Measurements from ENCODE around the gene CEP44. TPM values are rescaled to one million over a fixed set of nuclear protein-coding genes. Genes with fewer than 3 reads are reported as not detected.

The CEP44 gene
- total RNA-seq, 2 experiments from 2014 or later, result 29.2 to 32.4 TPM

- no peaks in the 10 kb centered on the region for H3K36me3 ChIP-seq (ENCODE audit: insufficient read depth, low read length)
- TF ChIP-seq CTCF (conservative IDR thresholded peaks at IDR 0.05; ENCODE audit: low read length) (no peak), EZH2phosphoT487 (IDR thresholded peaks at IDR 0.05; ENCODE audit: borderline replicate concordance, low read depth, low read length) (no peak)
- BruUV-seq (replicated peaks), result no TSS peak
- no peak overlapping the region for H3K4me3 ChIP-seq (ENCODE audit: low read depth, low read length, poor library complexity, severe bottlenecking)
- no peaks in the 10 kb centered on the region for H3K9me3 ChIP-seq (ENCODE audit: low read length)
- ChIA-PET POLR2A (no interaction called here), CTCF (ENCODE audit: unreplicated experiment) (no interaction called here)
- no peaks in the 10 kb centered on the region for H3K4me1 ChIP-seq (ENCODE audit: insufficient read depth, low read length, poor library complexity, severe bottlenecking)
- H3K9me2 ChIP-seq (ENCODE audit: insufficient read depth, low read length), result no peaks in the 10 kb centered on the region
- H3K4me2 ChIP-seq (ENCODE audit: low read length), result no peak overlapping the region
- intact Hi-C loops (cut with micrococcal nuclease; ENCODE audit: unreplicated experiment), result no loop called here
- no peaks in the 10 kb centered on the region for H3K79me2 ChIP-seq (ENCODE audit: insufficient read depth, low read depth, low read length)
- peak; percentile 2 for DNase-seq (ENCODE audit: low spot score)
- no peak overlapping the region for H2AFZ ChIP-seq (ENCODE audit: low read length)
- no peaks in the 10 kb centered on the region for H4K20me1 ChIP-seq (ENCODE audit: insufficient read depth, low read length)
- H3K27ac ChIP-seq (ENCODE audit: low read depth, low read length, poor library complexity, severe bottlenecking), result no peak overlapping the region
Observed at GRCh38 chr4:174352061-174352819, 68.5 kb downstream of the CEP44 start.

- no peaks in the 10 kb centered on the region for H3K79me2 ChIP-seq (ENCODE audit: insufficient read depth, low read depth, low read length)
- no peaks in the 10 kb centered on the region for H3K36me3 ChIP-seq (ENCODE audit: insufficient read depth, low read length)
- BruUV-seq (replicated peaks), result no TSS peak
- no peak overlapping the region for H2AFZ ChIP-seq (ENCODE audit: low read length)
- intact Hi-C loops (cut with micrococcal nuclease; ENCODE audit: unreplicated experiment), result no loop called here
- no peaks in the 10 kb centered on the region for H3K4me1 ChIP-seq (ENCODE audit: insufficient read depth, low read length, poor library complexity, severe bottlenecking)
- H3K4me2 ChIP-seq (ENCODE audit: low read length), result no peak overlapping the region
- no peak overlapping the region for H3K4me3 ChIP-seq (ENCODE audit: low read depth, low read length, poor library complexity, severe bottlenecking)
- H3K9me3 ChIP-seq (ENCODE audit: low read length), result no peaks in the 10 kb centered on the region
- no peak for DNase-seq (ENCODE audit: low spot score)
- no peak overlapping the region for H3K27ac ChIP-seq (ENCODE audit: low read depth, low read length, poor library complexity, severe bottlenecking)
- no peak for TF ChIP-seq EZH2phosphoT487 (IDR thresholded peaks at IDR 0.05; ENCODE audit: borderline replicate concordance, low read depth, low read length)
- no peak for TF ChIP-seq CTCF (conservative IDR thresholded peaks at IDR 0.05; ENCODE audit: low read length)
- ChIA-PET CTCF (ENCODE audit: unreplicated experiment) (no interaction called here), POLR2A (interaction anchor here (0.6 to 0.7 kb wide), 3 partner anchors 10 to 102 kb away, joined by 3 to 6 read pairs (median 3); no protein-coding TSS in a partner anchor)
- no peaks in the 10 kb centered on the region for H4K20me1 ChIP-seq (ENCODE audit: insufficient read depth, low read length)
- no peaks in the 10 kb centered on the region for H3K9me2 ChIP-seq (ENCODE audit: insufficient read depth, low read length)
Observed at GRCh38 chr4:174357321-174357720, 73.6 kb downstream of the CEP44 start.

- no peaks in the 10 kb centered on the region for H3K4me1 ChIP-seq (ENCODE audit: insufficient read depth, low read length, poor library complexity, severe bottlenecking)
- H3K4me2 ChIP-seq (ENCODE audit: low read length), result no peak overlapping the region
- BruUV-seq (replicated peaks), result no TSS peak
- H3K9me2 ChIP-seq (ENCODE audit: insufficient read depth, low read length), result no peaks in the 10 kb centered on the region
- DNase-seq (ENCODE audit: low spot score), result no peak
- H3K4me3 ChIP-seq (ENCODE audit: low read depth, low read length, poor library complexity, severe bottlenecking), result no peak overlapping the region
- no peaks in the 10 kb centered on the region for H3K9me3 ChIP-seq (ENCODE audit: low read length)
- H2AFZ ChIP-seq (ENCODE audit: low read length), result no peak overlapping the region
- TF ChIP-seq CTCF (conservative IDR thresholded peaks at IDR 0.05; ENCODE audit: low read length), result no peak
- TF ChIP-seq EZH2phosphoT487 (IDR thresholded peaks at IDR 0.05; ENCODE audit: borderline replicate concordance, low read depth, low read length), result no peak
- intact Hi-C loops (cut with micrococcal nuclease; ENCODE audit: unreplicated experiment), result no loop called here
- no peak overlapping the region for H3K27ac ChIP-seq (ENCODE audit: low read depth, low read length, poor library complexity, severe bottlenecking)
- CTCF ChIA-PET (ENCODE audit: unreplicated experiment), result no interaction called here
- POLR2A ChIA-PET, result interaction anchor here (0.6 kb wide), 1 partner anchor 321 kb away, joined by 3 read pairs; no protein-coding TSS in a partner anchor
- no peaks in the 10 kb centered on the region for H3K79me2 ChIP-seq (ENCODE audit: insufficient read depth, low read depth, low read length)
- no peaks in the 10 kb centered on the region for H4K20me1 ChIP-seq (ENCODE audit: insufficient read depth, low read length)
- H3K36me3 ChIP-seq (ENCODE audit: insufficient read depth, low read length), result no peaks in the 10 kb centered on the region
Observed at GRCh38 chr4:174358410-174358809, 74.7 kb downstream of the CEP44 start.
